ENCODE data around the gene PPARA.

PPARA gene

GRCh38 chr22:46107089-46107664, 43.1 kb upstream of the PPARA start:
- DNase-seq = no peak
- Histone ChIP-seq H3K36me3 (replicated peaks; ENCODE audit: insufficient read depth, low read length) (no peaks in the 10 kb centered on the region), H2AFZ (ENCODE audit: low read length) (no peak overlapping the region), H3F3A (ENCODE audit: insufficient read depth, low read length) (no peaks in the 10 kb centered on the region), H4K20me1 (ENCODE audit: insufficient read depth, low read length) (no peaks in the 10 kb centered on the region), H3K9ac (ENCODE audit: low read length) (no peak overlapping the region), H3K4me1 (ENCODE audit: low read length) (no peaks in the 10 kb centered on the region), H3K27me3 (replicated peaks; ENCODE audit: insufficient read depth, low read length) (no peaks in the 10 kb centered on the region), H3K4me2 (ENCODE audit: low read depth, low read length) (no peak overlapping the region), H3K79me2 (ENCODE audit: low read length) (no peaks in the 10 kb centered on the region), H3K27ac (ENCODE audit: low read length) (no peak overlapping the region), H3K9me2 (replicated peaks; ENCODE audit: insufficient read depth, low read length) (no peaks in the 10 kb centered on the region), H3K4me3 (ENCODE audit: low read length) (no peak overlapping the region), H3K9me3 (replicated peaks; ENCODE audit: insufficient read depth, low read length) (no peaks in the 10 kb centered on the region)
- TF ChIP-seq EZH2phosphoT487 (IDR thresholded peaks at IDR 0.05; ENCODE audit: low read length) (no peak), CTCF (IDR thresholded peaks at IDR 0.05; ENCODE audit: low read length) (no peak), EZH2 (optimal IDR thresholded peaks at IDR 0.05; ENCODE audit: low read depth, low read length) (no peak)

- no peaks in the 10 kb centered on the region for H3K4me1 ChIP-seq (ENCODE audit: low read length)
- no peaks in the 10 kb centered on the region for H4K20me1 ChIP-seq (ENCODE audit: insufficient read depth, low read length)
These were observed 42.4 kb upstream of the PPARA start for GRCh38 chr22:46107753-46108563.

GRCh38 chr22:46108564-46109473, 41.5 kb upstream of the PPARA start:
- Histone ChIP-seq H2AFZ (ENCODE audit: low read length) (no peak overlapping the region), H3K79me2 (ENCODE audit: low read length) (no peaks in the 10 kb centered on the region), H3K9me3 (replicated peaks; ENCODE audit: insufficient read depth, low read length) (no peaks in the 10 kb centered on the region), H3K36me3 (replicated peaks; ENCODE audit: insufficient read depth, low read length) (no peaks in the 10 kb centered on the region), H3K27ac (ENCODE audit: low read length) (no peak overlapping the region), H4K20me1 (ENCODE audit: insufficient read depth, low read length) (no peaks in the 10 kb centered on the region), H3K9ac (ENCODE audit: low read length) (no peak overlapping the region), H3K4me1 (ENCODE audit: low read length) (no peaks in the 10 kb centered on the region), H3K9me2 (replicated peaks; ENCODE audit: insufficient read depth, low read length) (no peaks in the 10 kb centered on the region), H3K4me3 (ENCODE audit: low read length) (no peak overlapping the region), H3K27me3 (replicated peaks; ENCODE audit: insufficient read depth, low read length) (no peaks in the 10 kb centered on the region), H3F3A (ENCODE audit: insufficient read depth, low read length) (no peaks in the 10 kb centered on the region), H3K4me2 (ENCODE audit: low read depth, low read length) (no peak overlapping the region)
- no peak for TF ChIP-seq EZH2phosphoT487 (IDR thresholded peaks at IDR 0.05; ENCODE audit: low read length)
- TF ChIP-seq EZH2 (optimal IDR thresholded peaks at IDR 0.05; ENCODE audit: low read depth, low read length) = no peak
- no peak for TF ChIP-seq CTCF (IDR thresholded peaks at IDR 0.05; ENCODE audit: low read length)
- DNase-seq = no peak

More at GRCh38 chr22:46107753-46108563, 42.4 kb upstream of the PPARA start:
- no peaks in the 10 kb centered on the region for H3K9me2 ChIP-seq (replicated peaks; ENCODE audit: insufficient read depth, low read length)
- no peaks in the 10 kb centered on the region for H3F3A ChIP-seq (ENCODE audit: insufficient read depth, low read length)
- TF ChIP-seq CTCF (IDR thresholded peaks at IDR 0.05; ENCODE audit: low read length) = no peak
- no peak for TF ChIP-seq EZH2 (optimal IDR thresholded peaks at IDR 0.05; ENCODE audit: low read depth, low read length)
- no peak for TF ChIP-seq EZH2phosphoT487 (IDR thresholded peaks at IDR 0.05; ENCODE audit: low read length)
- H3K36me3 ChIP-seq (replicated peaks; ENCODE audit: insufficient read depth, low read length) = no peaks in the 10 kb centered on the region
- H3K9ac ChIP-seq (ENCODE audit: low read length) = no peak overlapping the region
- H2AFZ ChIP-seq (ENCODE audit: low read length) = no peak overlapping the region
- H3K4me3 ChIP-seq (ENCODE audit: low read length) = no peak overlapping the region
- H3K27me3 ChIP-seq (replicated peaks; ENCODE audit: insufficient read depth, low read length) = no peaks in the 10 kb centered on the region
- no peak overlapping the region for H3K27ac ChIP-seq (ENCODE audit: low read length)
- no peaks in the 10 kb centered on the region for H3K9me3 ChIP-seq (replicated peaks; ENCODE audit: insufficient read depth, low read length)
- H3K4me2 ChIP-seq (ENCODE audit: low read depth, low read length) = no peak overlapping the region
- H3K79me2 ChIP-seq (ENCODE audit: low read length) = no peaks in the 10 kb centered on the region
- no peak for DNase-seq

Measured in MM.1S (cell line).